Measurements from ENCODE around the gene SEC24B. TPM values are rescaled to one million over a fixed set of nuclear protein-coding genes. Genes with fewer than 3 reads are reported as not detected.
"Not testable (repeated sequence)": the region's sequence is repeated elsewhere in the genome, so short reads cannot be mapped to it uniquely, and the experiment has no call there.

SEC24B gene
- total RNA-seq, 1 donor from 2014 or later = 32.8 TPM

DNA sequence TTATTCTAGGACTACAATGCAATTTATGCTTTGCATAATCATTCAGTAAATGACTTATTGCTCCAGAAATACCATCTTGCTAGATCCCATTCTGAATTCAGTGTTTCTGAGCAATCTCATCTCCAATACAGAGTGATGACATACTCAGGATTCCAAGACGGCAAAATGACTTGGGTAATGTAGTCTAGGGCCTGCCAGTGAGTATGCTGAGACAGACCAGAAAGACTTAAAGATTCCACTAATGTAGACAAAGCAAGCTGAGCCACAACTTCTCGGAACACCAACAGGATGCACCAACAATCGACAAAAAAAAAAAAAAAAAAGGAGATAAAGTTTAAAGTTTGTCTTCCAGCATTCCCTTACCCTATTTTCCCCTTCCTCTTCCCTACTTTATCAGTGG lies 919 bp upstream of the SEC24B start:
- no peak for DNase-seq (ENCODE audit: low spot score)

DNA sequence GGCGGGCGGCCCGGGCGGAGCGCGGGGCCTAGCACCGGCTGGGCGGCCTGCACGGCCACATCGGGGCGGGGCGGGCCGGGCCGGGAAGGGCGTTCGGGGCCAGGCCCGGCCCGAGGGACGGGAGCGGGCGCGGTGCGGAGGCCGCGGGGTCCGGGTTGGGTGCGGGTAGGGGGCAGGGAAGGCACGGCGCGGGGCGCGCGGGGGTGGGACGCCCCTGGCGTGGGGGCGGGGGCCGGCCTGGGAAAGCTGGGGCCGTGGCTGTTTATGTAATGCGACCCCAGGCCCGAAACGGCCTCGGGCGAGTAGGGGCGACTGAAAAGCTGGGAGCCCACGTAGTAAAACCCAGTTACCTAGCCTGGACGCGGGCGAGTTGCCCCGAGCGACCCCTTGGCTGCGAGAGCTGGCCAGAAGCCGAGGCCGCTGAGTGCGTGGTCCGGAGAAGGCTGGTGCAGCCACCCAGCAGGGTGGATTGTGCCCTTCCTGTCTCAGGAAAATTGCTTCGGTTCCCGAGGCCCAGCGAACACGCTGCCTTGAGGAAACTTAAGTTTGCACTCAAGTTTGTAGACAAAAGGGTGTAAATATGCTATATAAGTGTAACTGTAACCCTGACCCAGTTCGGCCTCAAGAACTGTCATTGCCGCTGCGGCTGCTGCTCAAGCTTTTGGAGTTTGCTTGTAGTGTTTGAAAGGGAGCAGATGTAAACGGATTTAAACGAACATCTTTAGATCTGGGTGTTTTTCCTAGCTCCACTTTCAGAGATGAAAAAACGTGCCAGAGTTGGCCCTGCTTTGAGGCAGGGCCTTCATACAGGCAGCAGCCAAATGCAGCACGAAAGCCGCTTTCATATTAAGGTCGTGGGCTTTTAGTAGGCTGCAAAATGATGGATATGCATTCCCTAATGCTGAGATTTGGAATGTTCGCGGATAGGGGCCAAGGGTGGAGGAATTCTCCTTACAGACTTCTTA lies 674 bp downstream of the SEC24B start:
- peak; percentile 25 for DNase-seq (ENCODE audit: low spot score)

DNA sequence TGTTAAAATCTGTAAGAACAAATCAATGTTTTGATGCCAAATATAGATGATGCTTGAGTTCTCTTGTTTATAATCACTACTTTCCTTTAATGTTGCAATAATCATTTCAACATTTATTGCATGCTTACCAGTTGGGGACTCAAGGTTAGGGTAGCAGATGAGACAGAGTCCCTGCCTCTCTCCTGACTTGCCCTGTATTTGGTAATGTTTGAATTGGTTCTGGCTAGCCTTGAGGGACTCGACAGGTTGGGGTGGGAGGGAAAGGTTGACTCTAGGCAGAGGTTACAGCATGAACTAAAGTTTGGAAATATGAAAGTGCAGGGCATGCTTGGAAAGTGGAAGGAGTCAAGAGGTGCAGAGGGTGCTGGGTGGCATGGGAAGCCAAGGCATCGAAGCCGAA lies 2.0 kb downstream of the SEC24B start:
- no peak for DNase-seq (ENCODE audit: low spot score)

- DNase-seq (ENCODE audit: low spot score) = no peak
Observed at GRCh38 chr4:109436504-109436903, 2.9 kb downstream of the SEC24B start.

DNA sequence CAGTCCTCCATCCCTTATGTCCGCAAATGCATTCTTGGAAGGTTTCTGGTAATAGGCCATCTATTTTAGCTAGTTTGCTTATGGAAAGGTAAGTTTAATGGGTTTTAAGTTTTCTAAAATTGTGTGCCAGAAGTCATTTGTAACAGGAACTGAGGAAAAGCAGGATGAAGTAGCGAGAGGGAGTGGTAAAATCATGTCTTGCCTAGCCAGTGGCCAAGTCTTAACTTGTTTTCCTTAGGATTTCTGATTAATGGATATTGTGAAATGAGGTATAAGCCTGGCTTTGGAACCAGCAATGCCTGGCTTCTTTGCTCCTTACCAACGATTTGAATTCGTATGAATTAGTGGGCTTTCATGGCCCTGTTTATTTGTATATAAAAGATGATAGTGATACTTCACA lies 7.3 kb downstream of the SEC24B start:
- DNase-seq (ENCODE audit: low spot score) = no peak

GRCh38 chr4:109441862-109442458 lies 8.3 kb downstream of the SEC24B start:
- DNase-seq (ENCODE audit: low spot score) = no peak

DNA sequence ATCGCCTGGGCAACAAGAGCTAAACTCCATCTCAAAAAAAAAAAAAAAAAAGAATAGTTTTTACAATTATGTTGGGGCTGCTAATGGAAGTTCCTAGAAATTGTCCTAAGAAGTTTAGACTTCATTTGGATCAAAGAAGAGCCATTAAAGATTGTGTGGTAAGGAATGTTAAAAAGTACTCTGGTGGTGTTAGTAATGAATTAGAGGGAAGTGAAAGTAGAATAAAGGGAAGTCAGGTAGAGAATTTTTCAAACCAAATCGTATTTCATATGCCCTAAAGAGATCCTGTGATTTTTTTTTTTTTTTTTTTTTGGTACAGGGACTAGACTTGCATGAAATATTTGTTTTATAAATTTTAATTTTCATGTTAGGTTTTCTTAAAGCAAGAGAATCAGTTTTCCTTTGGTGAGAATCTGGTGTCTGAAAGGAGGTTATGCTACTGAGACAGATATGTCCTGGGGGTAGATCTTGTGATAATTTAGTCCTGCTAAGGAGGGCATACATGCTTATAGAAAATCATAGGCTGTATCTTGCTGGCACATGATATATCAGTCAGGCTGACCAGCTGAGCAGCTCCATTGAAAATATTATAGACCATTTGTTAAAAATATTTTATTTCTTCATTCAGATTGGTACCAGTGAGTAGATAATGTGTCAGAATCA lies 10.7 kb downstream of the SEC24B start:
- DNase-seq (ENCODE audit: low spot score) = no peak

- DNase-seq (ENCODE audit: low spot score) = no peak
Observed at GRCh38 chr4:109447278-109447677, 13.7 kb downstream of the SEC24B start.

- no peak for DNase-seq (ENCODE audit: low spot score)
Observed at GRCh38 chr4:109451544-109452273, 18.1 kb downstream of the SEC24B start.

DNA sequence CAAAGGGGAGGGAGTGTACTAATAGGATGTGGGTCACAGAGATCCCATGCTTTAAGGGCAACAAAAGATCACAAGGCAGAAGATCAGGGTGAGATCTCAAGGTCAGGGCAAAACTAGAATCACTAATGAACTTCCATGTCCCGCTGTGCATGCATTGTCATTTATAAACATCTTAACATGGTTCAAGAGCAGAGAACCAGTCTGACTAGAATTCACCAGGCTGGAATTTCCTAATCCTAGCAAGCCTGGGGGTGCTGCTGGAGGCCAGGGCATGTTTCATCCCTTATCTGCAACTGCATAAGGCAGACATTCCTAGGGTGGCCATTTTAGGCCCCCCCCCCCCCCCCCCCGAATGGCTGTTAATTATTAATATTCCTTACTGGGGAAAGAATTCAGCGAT lies 19.5 kb downstream of the SEC24B start:
- not testable (repeated sequence) for DNase-seq (ENCODE audit: low spot score)

- no peak for DNase-seq (ENCODE audit: low spot score)
Observed at GRCh38 chr4:109462297-109462696, 28.7 kb downstream of the SEC24B start.

- DNase-seq (ENCODE audit: low spot score) = no peak
Observed at GRCh38 chr4:109462802-109463201, 29.2 kb downstream of the SEC24B start.

- no peak for DNase-seq (ENCODE audit: low spot score)
Observed at GRCh38 chr4:109465069-109465468, 31.5 kb downstream of the SEC24B start.

DNA sequence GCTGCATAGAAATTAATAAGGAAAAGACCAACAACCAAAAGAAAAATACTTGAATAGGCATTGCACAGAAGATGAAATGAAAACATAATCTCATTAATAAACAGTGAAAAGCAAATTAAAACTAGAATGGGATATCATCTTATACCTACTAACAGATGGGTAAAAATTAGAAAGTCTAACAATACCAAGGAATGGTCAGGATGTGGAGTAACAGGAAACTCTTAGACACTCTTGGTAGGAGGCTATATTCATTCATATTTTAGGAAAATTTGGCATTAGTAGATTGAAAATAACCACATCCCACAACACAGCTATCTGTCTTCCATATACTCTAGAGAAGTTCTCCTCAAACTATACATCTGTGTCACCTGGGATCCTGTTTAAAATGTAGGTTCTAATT lies 36.3 kb downstream of the SEC24B start:
- no peak for DNase-seq (ENCODE audit: low spot score)

- no peak for DNase-seq (ENCODE audit: low spot score)
Observed at GRCh38 chr4:109472343-109472761, 38.7 kb downstream of the SEC24B start.

DNA sequence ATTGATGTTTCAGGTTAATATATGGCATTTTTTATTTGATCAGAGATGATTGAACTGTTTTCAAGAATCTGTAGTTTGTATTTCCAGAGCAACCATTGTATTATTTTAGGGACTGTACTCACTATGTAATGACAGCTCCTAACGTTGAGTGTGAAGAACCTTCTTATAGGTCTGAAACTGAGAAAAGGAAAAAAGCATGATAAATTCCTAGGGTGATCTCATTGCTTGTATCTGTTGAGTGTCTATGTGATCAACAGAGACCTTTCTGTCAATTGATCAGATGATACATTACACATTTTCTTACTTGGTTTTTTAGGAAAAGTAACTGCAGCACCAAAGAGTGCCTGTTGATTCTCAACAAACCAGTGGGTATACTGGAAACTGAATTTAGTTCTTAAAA lies 40.2 kb downstream of the SEC24B start:
- no peak for DNase-seq (ENCODE audit: low spot score)

- no peak for DNase-seq (ENCODE audit: low spot score)
Observed at GRCh38 chr4:109486007-109486406, 52.4 kb downstream of the SEC24B start.

GRCh38 chr4:109494563-109494962 lies 60.9 kb downstream of the SEC24B start:
- no peak for DNase-seq (ENCODE audit: low spot score)

GRCh38 chr4:109495514-109495913 lies 61.9 kb downstream of the SEC24B start:
- no peak for DNase-seq (ENCODE audit: low spot score)

DNA sequence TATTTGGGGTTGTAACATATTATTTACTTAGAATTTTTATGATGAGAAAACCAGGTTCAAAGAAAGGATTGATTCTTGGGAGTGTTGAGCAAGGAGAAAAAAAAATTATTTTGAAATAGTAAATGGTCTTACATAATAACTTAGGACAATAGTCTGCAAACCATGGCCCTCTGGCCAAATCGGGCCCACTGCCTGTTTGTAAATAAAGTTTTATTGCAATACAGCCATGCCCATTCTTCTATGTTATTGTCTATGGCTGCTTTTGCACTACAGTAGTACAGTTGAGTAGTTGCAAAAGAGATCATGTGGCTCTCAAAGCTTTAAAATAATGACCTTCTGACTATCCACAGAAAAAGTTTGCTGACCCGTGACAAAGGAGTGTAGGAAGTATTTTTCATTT lies 63.3 kb downstream of the SEC24B start:
- DNase-seq (ENCODE audit: low spot score) = no peak

GRCh38 chr4:109497511-109497910 lies 63.9 kb downstream of the SEC24B start:
- DNase-seq (ENCODE audit: low spot score) = no peak

GRCh38 chr4:109499513-109499912 lies 65.9 kb downstream of the SEC24B start:
- no peak for DNase-seq (ENCODE audit: low spot score)

All from mucosa of gallbladder (tissue), 1 donor.